Measurements from ENCODE around the gene PPT2. TPM values are rescaled to one million over a fixed set of nuclear protein-coding genes. Genes with fewer than 3 reads are reported as not detected.

The PPT2 gene
- total RNA-seq, 4 donors from 2014 or later = 16.0 to 120 (median 25.5) TPM

DNA sequence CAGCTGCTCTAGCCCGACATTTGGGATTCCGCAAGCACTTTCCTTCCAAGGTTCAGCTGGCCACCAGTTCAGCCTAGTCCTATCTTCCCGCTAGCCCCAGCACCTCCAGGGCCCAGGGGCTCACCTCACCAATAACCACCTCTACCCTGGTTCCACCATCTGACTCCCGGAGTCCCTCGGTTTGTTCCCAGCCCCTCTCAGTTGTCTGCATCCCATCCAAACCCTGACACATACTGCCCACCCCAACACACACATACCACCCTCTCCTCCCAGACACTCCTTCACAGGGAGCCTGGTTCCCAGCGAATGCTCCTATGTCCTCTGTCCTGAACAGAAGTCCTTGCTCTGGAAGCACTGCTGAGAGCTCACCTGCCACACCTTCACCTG is 45.2 kb upstream of the PPT2 start:
- H3K4me3 ChIP-seq = peak overlapping the region; percentile 18 to 54
- TF ChIP-seq POLR2AphosphoS5 (IDR thresholded peaks at IDR 0.05) (no peak), POLR2A (IDR thresholded peaks at IDR 0.05) (no peak), CTCF (IDR thresholded peaks at IDR 0.05) (no peak), EP300 (IDR thresholded peaks at IDR 0.05) (no peak)
- peak overlapping the region; percentile 23 to 86 (median 81) for H3K27ac ChIP-seq
- WGBS, 2 donors (ENCODE audit: low coverage in 1 of 2) = 15 to 54% methylated on average over 5 to 6 of the region's 6 CpGs
- ATAC-seq = peak; percentile 1
- H3K9me3 ChIP-seq = no peaks in the 10 kb centered on the region
- H3K4me1 ChIP-seq = peaks cover 5 to 85% (median 66%) of the 10 kb centered on the region in 3 donors
- H3K36me3 ChIP-seq = no peaks in the 10 kb centered on the region
- no peaks in the 10 kb centered on the region for H3K27me3 ChIP-seq

- peak; percentile 9 for ATAC-seq
- H3K9me3 ChIP-seq = no peaks in the 10 kb centered on the region
- peak within 1 kb of the TSS; percentile 18 to 54 for H3K4me3 ChIP-seq
- H3K27ac ChIP-seq = peak within 1 kb of the TSS; percentile 26 to 86 (median 81)
- WGBS, 2 donors (ENCODE audit: low coverage in 1 of 2) = 12 to 37% methylated on average over 4 to 7 of the region's 12 CpGs
- H3K27me3 ChIP-seq = no peaks in the 10 kb centered on the region
- H3K4me1 ChIP-seq = peaks cover 5 to 91% (median 71%) of the 10 kb centered on the region in 3 donors
- TF ChIP-seq POLR2A (IDR thresholded peaks at IDR 0.05) (peak; percentile 58 to 67), CTCF (IDR thresholded peaks at IDR 0.05) (no peak), POLR2AphosphoS5 (IDR thresholded peaks at IDR 0.05) (peak; percentile 51)
- H3K36me3 ChIP-seq = no peaks in the 10 kb centered on the region
Measured at GRCh38 chr6:32109114-32109764, 44.7 kb upstream of the PPT2 start, which contains the start of gene TNXB. Gene TNXB, minus strand, starts transcription at chr6:32109338. Its CDS starts 11,140 bp downstream, at chr6:32098198.

- Histone ChIP-seq H3K27me3 (no peaks in the 10 kb centered on the region), H3K4me3 (peak overlapping the region in 1 of 2 donors; percentile 54), H3K9me3 (no peaks in the 10 kb centered on the region), H3K4me1 (peaks cover 5 to 96% (median 72%) of the 10 kb centered on the region in 3 donors), H3K27ac (peak overlapping the region; percentile 26 to 86 (median 81)), H3K36me3 (peaks cover 0 to 2% of the 10 kb centered on the region in 2 donors)
- WGBS, 2 donors (ENCODE audit: low coverage in 1 of 2) = 34% methylated on average over 2 of the region's 6 CpGs; no CpG with 5 or more reads in 1 of the 2 donors
- no peak for TF ChIP-seq POLR2A (IDR thresholded peaks at IDR 0.05)
- no peak for ATAC-seq
Measured at GRCh38 chr6:32109765-32110160, 44.2 kb upstream of the PPT2 start.

- H3K9me3 ChIP-seq = no peaks in the 10 kb centered on the region
- no peak for ATAC-seq
- peak overlapping the region in 1 of 2 donors; percentile 4 for H3K4me3 ChIP-seq
- H3K36me3 ChIP-seq = peaks cover 0 to 10% of the 10 kb centered on the region in 2 donors
- peak; percentile 38 for TF ChIP-seq POLR2AphosphoS5 (IDR thresholded peaks at IDR 0.05)
- TF ChIP-seq CTCF (IDR thresholded peaks at IDR 0.05) = no peak
- peak in 1 of 2 donors; percentile 14 for TF ChIP-seq POLR2A (IDR thresholded peaks at IDR 0.05)
- H3K27ac ChIP-seq = peak overlapping the region; percentile 26 to 86 (median 81)
- peaks cover 5 to 96% (median 70%) of the 10 kb centered on the region in 3 donors for H3K4me1 ChIP-seq
- no peaks in the 10 kb centered on the region for H3K27me3 ChIP-seq
- WGBS, 2 donors (ENCODE audit: low coverage in 1 of 2) = 80% methylated on average over 2 of the region's 7 CpGs; no CpG with 5 or more reads in 1 of the 2 donors
Measured at GRCh38 chr6:32110632-32111031, 43.3 kb upstream of the PPT2 start.

DNA sequence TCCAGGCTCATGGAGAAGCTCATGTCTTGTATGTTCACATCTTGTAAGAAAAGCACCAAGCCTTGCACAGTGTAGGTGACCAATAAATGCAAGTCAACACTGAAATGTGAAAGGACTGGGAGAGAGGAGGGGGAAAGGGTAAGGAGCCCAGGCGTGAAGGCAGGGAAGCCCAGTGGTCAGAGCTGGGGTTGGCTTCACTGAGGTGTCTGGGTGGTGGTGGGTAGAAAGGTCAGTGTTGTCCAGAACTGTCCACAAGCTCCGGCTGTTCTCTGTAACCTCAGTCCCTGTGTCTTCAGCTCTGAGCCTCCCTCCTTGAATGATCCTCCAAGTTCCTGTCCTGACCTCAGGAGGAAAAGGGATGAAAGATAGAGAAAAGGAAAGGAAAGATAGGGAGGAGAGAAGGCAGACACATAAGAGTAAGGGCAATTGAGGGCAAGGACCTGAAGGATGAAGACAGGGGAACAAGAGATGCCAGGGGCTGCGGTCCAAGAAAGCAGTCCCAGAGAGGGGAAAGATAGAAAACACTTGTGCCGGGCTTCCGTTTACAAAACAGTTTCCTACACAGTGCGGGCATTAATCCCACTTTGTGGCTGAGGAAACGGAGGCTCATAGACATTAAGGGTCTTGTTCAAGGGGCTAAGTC is 42.4 kb upstream of the PPT2 start:
- TF ChIP-seq CTCF (IDR thresholded peaks at IDR 0.05) = no peak
- TF ChIP-seq POLR2AphosphoS5 (IDR thresholded peaks at IDR 0.05) = peak; percentile 43
- H3K27ac ChIP-seq = peak overlapping the region; percentile 26 to 86 (median 81)
- H3K9me3 ChIP-seq = no peaks in the 10 kb centered on the region
- ATAC-seq = peak; percentile 5
- H3K4me1 ChIP-seq = peaks cover 5 to 87% (median 61%) of the 10 kb centered on the region in 3 donors
- peaks cover 0 to 19% of the 10 kb centered on the region in 2 donors for H3K36me3 ChIP-seq
- WGBS, 2 donors (ENCODE audit: low coverage in 1 of 2) = 24 to 31% methylated on average over 2 to 7 of the region's 7 CpGs
- no peak overlapping the region for H3K4me3 ChIP-seq
- no peaks in the 10 kb centered on the region for H3K27me3 ChIP-seq

Data from gastroesophageal sphincter (tissue), 4 donors.